GM19452 (cell line): Measurements from ENCODE around the gene MBD3.
"Not testable (repeated sequence)": the region's sequence is repeated elsewhere in the genome, so short reads cannot be mapped to it uniquely, and the experiment has no call there.

Experiments
- ATAC-seq: cut with Tn5 transposase; IDR thresholded peaks from one replicate; pipeline ENCODE4 v1.9.1; 2021; ENCODE audit not compliant: unreplicated experiment

MBD3 gene

GRCh38 chr19:1592755-1593500 is at the start of gene MBD3:
MBD3 (minus strand) TSS chr19:1592865; CDS start chr19:1592631, 234 bp downstream.
- ATAC-seq = peak; percentile 65

- ATAC-seq = not testable (repeated sequence)
Measured at GRCh38 chr19:1640893-1641448, 48.3 kb upstream of the MBD3 start.

GRCh38 chr19:1636325-1637236 is 43.9 kb upstream of the MBD3 start:
- no peak for ATAC-seq

- ATAC-seq = no peak
Measured at GRCh38 chr19:1634938-1635243, 42.2 kb upstream of the MBD3 start.

- no peak for ATAC-seq
Measured at GRCh38 chr19:1634242-1634937, 41.7 kb upstream of the MBD3 start.

- ATAC-seq = no peak
Measured at GRCh38 chr19:1633269-1633826, 40.7 kb upstream of the MBD3 start.

GRCh38 chr19:1632462-1633268 is 40.0 kb upstream of the MBD3 start:
- ATAC-seq = no peak

GRCh38 chr19:1631557-1632100 is 39.0 kb upstream of the MBD3 start:
- ATAC-seq = no peak

- ATAC-seq = no peak
Measured at GRCh38 chr19:1630811-1631210, 38.1 kb upstream of the MBD3 start.

GRCh38 chr19:1630012-1630411 is 37.3 kb upstream of the MBD3 start:
- ATAC-seq = no peak

- ATAC-seq = no peak
Measured at GRCh38 chr19:1629256-1629808, 36.7 kb upstream of the MBD3 start.

- ATAC-seq = no peak
Measured at GRCh38 chr19:1627194-1627593, 34.5 kb upstream of the MBD3 start.

GRCh38 chr19:1626417-1627010 is 33.8 kb upstream of the MBD3 start:
- no peak for ATAC-seq

- ATAC-seq = no peak
Measured at GRCh38 chr19:1624458-1624857, 31.8 kb upstream of the MBD3 start.

GRCh38 chr19:1622541-1622940 is 29.9 kb upstream of the MBD3 start:
- ATAC-seq = no peak

GRCh38 chr19:1622007-1622406 is 29.3 kb upstream of the MBD3 start:
- ATAC-seq = no peak

GRCh38 chr19:1621574-1621973 is 28.9 kb upstream of the MBD3 start:
- ATAC-seq = no peak

GRCh38 chr19:1621021-1621420 is 28.4 kb upstream of the MBD3 start:
- no peak for ATAC-seq

GRCh38 chr19:1620502-1620901 is 27.8 kb upstream of the MBD3 start:
- ATAC-seq = no peak
